Ovary (tissue), 3 donors: Measurements from ENCODE around the gene PCGF3.

Experiments
- CTCF ChIP-seq, 3 donors: fragments of 450-650 bp in 2 of 3; fragments of 200-600 bp in 1 of 3; IDR thresholded peaks; one replicate each; pipeline versions ENCODE4 v1.5.1 to v1.8.0; 2016 to 2022; ENCODE audit warnings: antibody characterized with exemption in 3 of 3, mild to moderate bottlenecking in 1 of 3
- EP300 ChIP-seq: sonication (generic); formaldehyde crosslinking; IDR thresholded peaks from one replicate; pipeline ENCODE4 v1.6.1; 2017; ENCODE audit warnings: antibody characterized with exemption
- POLR2A ChIP-seq: fragments of 450-650 bp; IDR thresholded peaks from one replicate; pipeline ENCODE4 v1.6.1; 2017; ENCODE audit warnings: antibody characterized with exemption, mild to moderate bottlenecking, moderate library complexity
- donor health status: DM: no; HTN: no; CAD: no.

GRCh38 chr4:738781-739280 is 33.2 kb downstream of the PCGF3 start:
- TF ChIP-seq CTCF (IDR thresholded peaks at IDR 0.05), result no peak
- TF ChIP-seq EP300, result no peak
- TF ChIP-seq POLR2A, result no peak
